Renal cortex interstitium (tissue), 11 donors: ENCODE measurements around the gene RGSL1. TPM values are rescaled to one million over a fixed set of nuclear protein-coding genes. Genes with fewer than 3 reads are reported as not detected.
"Not testable (repeated sequence)": the region's sequence is repeated elsewhere in the genome, so short reads cannot be mapped to it uniquely, and the experiment has no call there.

Experiments used
- DNase-seq, 11 donors: peaks; one replicate each; pipeline ENCODE4 v3.0.0-alpha.2; 2013; ENCODE audit warnings: low read depth in 9 of 11, low spot score in 4 of 11; ENCODE audit errors: extremely low read depth in 1 of 11
- polyA plus RNA-seq, 3 donors: library from polyadenylated mRNA; unstranded; fragments of 120-200 nt; gene quantifications; one replicate each; pipeline ENCODE4 v1.2.1, GENCODE V29; 2013; ENCODE audit not compliant: insufficient read length in 3 of 3

The RGSL1 gene
- polyA plus RNA-seq, 3 donors, result not detected

- no peak for DNase-seq
Measured at GRCh38 chr1:182515556-182515955, 65.6 kb downstream of the RGSL1 start.

- DNase-seq, result no peak
Measured at GRCh38 chr1:182520736-182521135, 70.8 kb downstream of the RGSL1 start.

- no peak for DNase-seq
Measured at GRCh38 chr1:182525342-182525741, 75.4 kb downstream of the RGSL1 start.

DNA sequence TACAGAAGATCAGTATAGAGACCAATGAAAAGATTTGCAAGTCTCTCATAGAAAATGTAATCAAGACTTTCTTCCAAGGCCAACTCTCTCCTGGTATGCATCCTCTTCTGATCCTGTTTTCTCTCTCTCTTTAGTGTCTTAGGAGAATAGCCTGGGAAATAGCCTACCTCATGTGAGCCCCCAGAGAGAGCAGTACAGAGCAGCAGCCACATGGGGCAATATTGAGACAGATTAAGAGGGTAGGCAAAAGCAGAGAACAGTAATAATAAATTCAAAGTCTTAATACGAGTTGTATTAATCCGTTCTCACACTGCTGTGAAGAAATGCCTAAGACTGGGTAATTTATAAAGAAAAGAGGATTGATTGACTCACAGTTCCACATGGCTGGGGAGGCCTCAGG lies 77.7 kb downstream of the RGSL1 start:
- no peak for DNase-seq

DNA sequence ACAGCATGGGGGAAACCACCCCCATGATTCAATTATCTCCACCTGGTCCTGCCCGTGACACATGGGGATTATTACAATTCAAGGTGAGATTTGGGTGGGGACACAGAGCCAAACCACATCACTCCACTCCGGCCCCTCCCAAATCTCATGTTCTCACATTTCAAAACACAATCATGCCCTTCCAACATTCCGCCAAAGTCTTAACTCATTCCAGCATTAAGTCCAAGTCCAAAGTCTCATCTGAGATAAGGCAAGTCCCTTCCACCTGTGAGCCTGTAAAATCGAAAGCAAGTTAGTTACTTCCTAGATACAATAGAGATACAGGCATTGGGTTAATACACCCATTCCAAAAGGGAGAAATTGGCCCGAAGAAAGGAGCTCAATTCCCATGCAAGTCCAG lies 78.3 kb downstream of the RGSL1 start:
- DNase-seq, result not testable (repeated sequence)

GRCh38 chr1:182533896-182534295 lies 84.0 kb downstream of the RGSL1 start:
- DNase-seq, result no peak

DNA sequence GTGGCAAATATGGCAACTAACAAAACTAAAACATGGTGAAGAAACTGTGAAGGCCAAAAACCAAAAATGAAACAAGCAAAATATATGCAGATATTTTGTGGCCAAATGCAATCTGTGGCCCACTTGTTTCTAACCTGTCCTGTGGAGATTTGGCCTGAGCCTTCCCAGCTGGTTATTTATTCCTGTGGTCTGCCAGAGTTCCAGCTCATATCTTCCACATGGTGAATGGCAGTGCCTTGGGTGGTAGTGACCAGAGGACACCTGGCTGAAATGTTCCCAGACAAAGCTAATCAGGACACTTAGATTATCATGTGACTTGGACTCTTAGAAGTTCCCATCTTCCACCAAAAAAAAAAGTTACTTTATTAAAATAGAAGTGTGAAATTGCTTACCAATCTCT lies 99.4 kb downstream of the RGSL1 start:
- DNase-seq, result no peak

DNA sequence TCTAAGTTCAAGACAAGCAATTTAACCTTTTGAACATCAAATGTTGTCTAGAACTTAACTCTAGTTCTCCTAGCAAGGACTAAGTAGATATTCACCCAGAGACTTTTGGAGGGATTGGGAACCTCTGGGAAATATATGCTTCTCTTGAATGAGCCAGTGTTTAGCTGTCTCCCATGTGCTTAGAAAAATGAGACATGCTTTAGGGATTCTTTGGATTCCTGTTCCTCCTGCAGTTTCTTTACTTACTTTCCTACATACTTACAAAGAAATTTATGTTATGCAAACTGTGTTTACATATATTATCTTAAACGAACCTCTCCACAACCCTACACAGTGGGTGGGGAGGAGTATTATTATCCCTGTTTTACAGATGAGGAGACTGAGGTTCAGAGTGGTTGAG lies 99.9 kb downstream of the RGSL1 start:
- DNase-seq, result no peak

DNA sequence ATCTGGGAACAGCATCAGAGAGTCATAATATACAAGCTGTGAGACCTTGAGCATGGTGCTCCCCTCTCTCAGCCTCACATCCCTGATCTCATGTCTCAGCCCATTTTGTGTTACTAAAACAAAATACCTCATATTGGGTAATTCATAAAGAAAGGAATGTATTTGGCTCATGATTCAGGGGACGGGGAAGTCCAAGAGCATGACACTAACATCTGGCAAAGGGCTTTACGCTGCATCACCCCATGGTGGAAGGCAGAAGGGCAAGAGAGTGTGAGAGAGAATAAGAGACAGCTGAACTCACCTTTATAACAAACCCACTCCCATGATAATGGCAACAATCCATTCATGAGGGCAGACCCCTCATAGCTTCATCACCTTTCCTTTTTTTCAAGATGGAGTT lies 102.6 kb downstream of the RGSL1 start:
- DNase-seq, result no peak

DNA sequence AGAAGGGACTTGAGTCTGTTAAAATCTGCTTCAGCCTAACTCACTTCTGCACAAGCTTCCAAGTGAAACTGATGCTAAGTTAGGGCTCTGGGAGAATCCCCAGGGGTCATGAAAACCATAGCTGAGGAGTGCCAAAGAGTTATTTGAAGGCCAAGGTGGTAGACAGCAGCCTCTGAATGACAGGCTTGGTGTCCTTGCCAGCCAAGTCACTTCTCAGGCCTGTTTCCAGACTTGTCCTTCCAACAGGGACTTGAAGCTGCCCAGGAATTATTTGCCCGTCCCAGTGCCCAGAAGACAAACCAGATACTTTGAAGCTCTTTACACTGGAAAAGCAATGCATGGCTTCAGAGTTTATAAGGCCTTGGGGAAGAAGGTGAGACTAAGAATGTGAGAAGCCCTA lies 105.5 kb downstream of the RGSL1 start:
- no peak for DNase-seq

- no peak for DNase-seq
Measured at GRCh38 chr1:182556279-182556678, 106.3 kb downstream of the RGSL1 start.

DNA sequence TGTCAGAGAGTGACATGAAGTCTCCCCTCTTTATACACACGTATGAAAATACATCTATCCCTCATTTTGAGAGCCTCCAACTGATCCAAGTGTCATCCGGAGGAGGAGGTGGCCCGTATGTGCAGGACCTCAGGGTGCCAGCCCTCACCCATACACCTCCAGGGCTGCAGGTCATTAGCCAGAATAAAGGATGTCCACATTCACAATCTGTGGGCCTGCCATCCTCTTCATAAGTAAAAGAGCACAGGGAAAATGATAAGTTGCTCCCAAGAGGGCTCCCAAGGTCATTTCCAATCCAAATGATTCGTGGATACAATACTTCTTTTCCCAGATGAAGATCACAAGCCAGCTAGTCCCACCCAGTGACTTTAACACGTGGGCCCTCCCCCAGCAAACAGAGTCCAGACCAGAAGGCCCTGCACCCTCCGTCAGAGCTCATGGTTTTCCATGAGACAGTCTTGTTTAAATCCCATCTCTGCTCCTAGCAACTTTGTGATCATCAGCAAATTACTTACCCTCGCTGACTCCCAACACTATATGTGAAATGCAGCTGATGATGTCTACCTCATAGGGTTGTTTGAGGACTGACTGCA lies 110.5 kb downstream of the RGSL1 start:
- no peak for DNase-seq

- no peak for DNase-seq
Measured at GRCh38 chr1:182561456-182561855, 111.5 kb downstream of the RGSL1 start.

GRCh38 chr1:182563095-182563494 lies 113.1 kb downstream of the RGSL1 start:
- no peak for DNase-seq

DNA sequence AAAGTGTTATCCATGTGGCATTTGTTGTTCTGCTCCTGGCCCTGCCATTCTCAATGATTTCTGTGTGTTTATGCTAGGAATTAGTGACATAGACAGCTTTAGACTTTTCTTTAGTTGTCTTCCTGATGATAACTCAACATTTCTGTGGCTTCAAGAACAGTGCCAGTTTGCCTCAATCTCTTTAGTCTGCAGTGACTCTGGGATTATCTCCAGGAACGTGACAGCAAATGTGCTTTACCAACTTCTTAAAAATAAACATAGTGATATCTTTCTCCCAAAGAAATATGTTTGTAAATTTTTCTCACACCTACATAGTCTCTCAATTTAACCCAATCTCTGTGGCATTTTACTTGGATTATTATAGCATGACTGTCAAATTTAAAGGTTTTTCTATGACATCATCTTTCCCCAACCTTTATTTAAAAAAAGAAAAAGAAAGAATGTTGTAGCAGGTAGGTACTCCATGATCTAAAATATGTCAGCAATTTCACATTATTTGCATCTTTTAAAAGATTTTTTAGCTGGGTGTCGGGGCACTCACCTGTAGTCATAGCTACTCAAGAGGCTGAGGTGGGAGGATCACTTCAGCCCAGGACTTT lies 114.6 kb downstream of the RGSL1 start:
- DNase-seq, result no peak

DNA sequence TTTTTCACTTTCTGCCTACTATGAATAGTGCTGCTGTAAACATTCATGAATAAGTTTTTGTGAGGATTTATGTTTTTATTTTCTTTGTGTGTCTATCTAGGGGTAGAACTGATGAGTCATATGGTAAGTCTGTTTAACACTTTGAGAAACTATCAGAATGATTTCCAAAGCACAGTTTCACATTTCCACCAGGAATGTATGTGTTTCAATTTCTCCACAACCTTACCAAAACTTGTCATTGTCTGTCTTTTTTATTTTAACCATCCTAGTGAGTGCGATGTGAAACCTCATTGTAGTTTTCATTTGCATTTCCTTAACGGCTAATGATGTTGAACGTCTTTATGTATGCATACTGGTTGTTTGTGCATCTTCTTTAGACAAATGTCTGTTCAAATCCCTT lies 115.6 kb downstream of the RGSL1 start:
- no peak for DNase-seq

- DNase-seq, result no peak
Measured at GRCh38 chr1:182567629-182568028, 117.7 kb downstream of the RGSL1 start.

DNA sequence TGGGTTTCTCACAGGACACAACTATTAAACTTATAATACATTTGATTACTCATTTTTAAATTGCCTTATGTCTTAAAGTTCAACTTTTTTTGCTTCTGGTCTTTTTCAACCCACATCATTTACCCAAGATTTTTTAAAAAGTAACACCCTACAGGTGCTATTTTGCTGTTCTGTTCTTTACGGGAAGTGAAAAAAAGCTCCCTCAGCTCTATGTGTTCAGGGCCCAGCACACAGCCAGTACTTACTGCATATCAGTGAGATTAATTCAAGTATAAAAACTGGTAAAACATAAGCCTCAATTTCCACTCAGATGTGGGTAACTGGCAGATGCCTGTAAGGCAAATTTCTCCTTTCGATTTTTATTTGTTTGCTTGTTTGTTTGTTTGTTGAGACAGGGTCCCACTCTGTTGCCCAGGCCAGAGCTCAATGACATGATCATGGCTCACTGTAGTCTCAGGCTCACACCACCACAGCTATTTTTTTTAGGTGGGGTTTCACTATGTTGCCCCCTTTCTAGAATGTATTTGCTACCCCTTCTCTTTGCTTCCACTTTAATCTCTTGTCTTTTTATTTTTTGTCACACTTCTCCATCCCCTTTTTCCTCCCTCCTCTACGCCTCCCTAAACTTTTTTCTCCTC lies 118.8 kb downstream of the RGSL1 start:
- no peak for DNase-seq

DNA sequence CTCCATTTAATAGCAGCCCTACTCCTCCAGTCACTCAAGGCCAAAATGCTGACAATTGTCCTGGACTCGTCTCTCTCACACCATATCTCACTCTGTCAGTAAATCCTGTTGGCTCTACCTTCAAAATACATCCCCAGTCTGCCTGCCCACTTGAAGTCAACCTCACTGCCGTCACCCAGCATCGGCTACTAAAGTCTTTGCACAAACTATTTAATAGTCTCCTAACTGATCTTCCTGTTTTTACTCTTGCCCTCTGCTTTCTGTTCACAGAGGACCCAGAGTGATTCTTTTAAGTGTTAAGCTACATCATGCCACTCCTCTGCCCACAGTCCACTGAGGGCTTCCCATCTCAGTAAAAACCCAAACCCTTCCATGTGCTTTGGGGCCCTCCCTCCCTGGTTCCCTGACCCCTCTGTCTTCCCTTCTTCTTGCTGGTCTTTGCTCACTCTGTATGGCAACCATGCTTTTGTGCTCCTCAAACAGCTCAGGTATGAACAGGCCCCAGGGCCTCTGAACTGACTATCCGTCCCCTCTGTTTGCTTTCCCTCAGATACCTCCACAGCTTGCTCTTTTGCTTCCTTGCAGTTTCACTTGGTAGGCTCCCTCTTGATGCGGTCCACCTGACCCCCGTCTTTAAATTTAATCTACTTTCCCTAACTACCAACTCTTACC lies 120.1 kb downstream of the RGSL1 start:
- DNase-seq, result no peak

DNA sequence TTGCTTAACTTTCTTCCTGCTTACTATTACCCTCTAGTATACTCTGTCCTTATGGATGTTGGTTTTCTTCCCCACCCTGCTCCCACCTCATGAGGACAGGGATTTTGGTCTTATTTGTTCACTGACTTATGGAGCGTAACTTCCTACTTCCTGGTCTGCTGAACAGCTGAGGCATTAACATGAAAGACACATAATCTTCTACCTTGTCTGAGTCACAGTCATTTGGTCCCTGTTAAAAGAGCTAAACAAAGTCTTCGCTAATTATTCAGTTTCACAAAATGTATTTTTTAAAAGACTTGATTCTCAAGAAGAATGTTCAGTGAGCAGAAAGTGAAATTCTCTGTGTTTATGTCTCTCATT lies 120.6 kb downstream of the RGSL1 start:
- DNase-seq, result no peak
